ENCODE measurements around the gene LRFN4.

Gene LRFN4

DNA sequence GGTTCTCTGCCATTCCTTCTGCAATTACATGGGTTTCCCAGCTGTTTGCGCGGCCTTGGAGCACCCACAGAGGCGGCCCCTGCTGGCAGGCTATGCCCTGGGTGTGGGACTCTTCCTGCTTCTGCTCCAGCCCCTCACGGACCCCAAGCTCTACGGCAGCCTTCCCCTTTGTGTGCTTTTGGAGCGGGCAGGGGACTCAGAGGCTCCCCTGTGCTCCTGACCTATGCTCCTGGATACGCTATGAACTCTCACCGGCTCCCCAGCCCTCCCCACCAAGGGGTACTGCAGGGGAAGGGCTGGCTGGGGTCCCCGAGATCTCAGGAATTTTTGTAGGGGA, 11.0 kb upstream of the LRFN4 start:
- DNase-seq = no peak

GRCh38 chr11:66846671-66847091, 10.2 kb upstream of the LRFN4 start:
- no peak for DNase-seq

GRCh38 chr11:66847461-66848232, 9.2 kb upstream of the LRFN4 start:
- no peak for DNase-seq

- DNase-seq = no peak
Measured at GRCh38 chr11:66848671-66849500, 8.0 kb upstream of the LRFN4 start.

DNA sequence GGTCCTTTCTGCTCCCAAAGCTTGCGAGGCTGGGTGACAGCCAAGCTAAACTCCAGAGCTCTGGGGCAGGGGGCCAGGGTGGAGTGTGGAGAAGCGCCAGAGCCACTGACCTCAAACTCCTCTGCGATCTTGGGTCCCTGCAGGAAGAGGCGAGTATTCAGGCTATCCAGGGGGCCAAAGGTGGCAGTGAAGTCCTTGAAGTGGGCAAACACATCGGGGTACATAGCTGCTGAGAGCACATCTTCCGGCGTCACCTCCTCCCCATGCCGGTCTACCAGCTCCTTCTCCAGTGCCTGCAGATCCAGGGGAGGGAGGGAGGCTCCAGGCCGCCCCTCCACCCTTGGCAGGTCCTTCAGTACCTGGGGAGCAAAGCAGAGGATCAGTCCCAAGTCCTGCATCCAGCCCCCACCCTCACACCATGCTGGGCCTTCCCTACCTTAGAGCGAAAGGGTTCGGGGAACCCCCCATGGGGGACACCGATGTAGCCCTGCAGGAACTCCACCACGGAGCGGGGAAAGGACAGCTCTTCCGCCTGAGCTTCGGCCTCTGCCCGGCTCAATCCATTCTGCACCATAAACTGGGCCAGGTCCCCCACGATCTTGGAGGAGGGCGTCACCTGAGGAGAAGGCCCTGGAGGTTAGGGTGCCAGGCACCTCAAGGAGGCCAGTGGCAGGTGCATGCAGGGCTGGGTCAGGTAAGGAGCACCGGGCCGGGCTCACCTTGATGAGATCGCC, 7.2 kb upstream of the LRFN4 start:
- no peak for DNase-seq

DNA sequence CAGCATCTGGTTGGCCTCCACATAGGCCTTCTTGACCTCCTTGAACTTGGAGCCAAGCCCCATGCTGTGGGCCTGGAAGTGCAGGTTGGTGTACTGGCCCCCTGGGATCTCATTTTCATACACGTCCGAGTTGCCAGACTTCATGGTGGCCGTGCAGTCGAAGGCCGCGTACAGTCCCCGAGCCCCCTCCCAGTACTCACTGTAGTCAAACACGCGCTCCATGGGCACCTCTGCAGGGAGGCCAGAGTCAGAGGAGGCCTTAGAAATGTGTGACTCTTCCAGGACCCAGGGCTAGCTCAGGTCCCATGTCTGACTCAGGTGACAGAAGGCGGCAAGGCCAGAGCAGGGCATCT, 6.7 kb upstream of the LRFN4 start:
- DNase-seq = no peak

- no peak for DNase-seq
Measured at GRCh38 chr11:66850588-66851238, 6.2 kb upstream of the LRFN4 start.

DNA sequence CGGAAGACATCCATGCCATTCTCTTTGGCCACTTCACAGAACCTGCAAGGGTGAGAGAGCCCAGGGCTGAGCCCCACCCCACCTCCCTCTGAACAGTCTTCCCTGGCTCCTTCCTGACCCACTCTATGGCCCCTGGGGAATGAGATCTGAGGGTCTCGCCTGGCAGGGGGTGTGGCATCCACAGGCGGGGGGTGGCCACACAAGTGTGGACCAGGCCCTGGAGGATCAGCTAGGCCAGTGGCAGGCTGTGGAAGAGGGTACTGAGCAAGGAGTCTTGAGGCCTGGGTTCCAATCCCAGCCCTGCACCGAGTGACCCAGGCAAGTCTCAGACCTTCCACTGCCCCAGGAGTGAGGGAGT, 5.6 kb upstream of the LRFN4 start:
- no peak for DNase-seq

DNA sequence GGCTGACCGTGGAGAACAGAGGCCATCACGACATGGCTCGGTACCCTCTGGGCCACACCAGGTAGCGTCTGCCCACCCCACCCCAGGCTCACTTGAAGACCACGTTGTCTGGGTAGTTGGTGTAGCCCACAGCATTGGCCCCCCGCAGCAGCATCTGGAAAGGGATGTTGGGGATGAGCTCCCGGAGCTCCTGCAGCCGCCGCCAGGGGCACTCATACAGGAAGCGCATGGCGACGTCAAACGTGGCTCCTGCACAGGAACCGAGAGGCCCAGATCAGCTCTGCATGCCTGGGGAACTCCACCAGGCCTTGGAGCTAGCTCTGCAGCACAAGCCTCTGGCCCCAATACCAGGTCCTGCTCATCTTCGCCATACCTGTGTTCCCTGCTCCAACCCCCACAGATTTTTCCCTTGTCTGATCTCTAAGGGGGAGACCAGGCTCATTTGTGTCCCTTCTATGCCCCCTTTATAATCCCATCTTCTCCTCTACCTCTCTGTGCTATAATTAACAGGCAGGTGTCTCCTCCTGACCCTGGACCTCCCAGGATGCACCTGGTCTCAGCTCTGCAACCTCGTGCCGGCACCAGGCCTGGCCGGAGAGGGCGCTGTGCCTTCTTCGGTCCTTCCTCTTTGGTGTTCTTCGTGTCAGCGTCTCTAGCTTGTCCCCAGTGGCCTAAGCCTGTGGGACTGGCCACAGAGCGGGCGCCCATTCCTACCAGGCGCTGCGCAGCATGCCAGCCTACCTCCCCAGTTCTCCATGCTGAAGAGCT, 5.0 kb upstream of the LRFN4 start:
- DNase-seq = no peak

- DNase-seq = no peak
Measured at GRCh38 chr11:66852466-66853241, 4.2 kb upstream of the LRFN4 start.

DNA sequence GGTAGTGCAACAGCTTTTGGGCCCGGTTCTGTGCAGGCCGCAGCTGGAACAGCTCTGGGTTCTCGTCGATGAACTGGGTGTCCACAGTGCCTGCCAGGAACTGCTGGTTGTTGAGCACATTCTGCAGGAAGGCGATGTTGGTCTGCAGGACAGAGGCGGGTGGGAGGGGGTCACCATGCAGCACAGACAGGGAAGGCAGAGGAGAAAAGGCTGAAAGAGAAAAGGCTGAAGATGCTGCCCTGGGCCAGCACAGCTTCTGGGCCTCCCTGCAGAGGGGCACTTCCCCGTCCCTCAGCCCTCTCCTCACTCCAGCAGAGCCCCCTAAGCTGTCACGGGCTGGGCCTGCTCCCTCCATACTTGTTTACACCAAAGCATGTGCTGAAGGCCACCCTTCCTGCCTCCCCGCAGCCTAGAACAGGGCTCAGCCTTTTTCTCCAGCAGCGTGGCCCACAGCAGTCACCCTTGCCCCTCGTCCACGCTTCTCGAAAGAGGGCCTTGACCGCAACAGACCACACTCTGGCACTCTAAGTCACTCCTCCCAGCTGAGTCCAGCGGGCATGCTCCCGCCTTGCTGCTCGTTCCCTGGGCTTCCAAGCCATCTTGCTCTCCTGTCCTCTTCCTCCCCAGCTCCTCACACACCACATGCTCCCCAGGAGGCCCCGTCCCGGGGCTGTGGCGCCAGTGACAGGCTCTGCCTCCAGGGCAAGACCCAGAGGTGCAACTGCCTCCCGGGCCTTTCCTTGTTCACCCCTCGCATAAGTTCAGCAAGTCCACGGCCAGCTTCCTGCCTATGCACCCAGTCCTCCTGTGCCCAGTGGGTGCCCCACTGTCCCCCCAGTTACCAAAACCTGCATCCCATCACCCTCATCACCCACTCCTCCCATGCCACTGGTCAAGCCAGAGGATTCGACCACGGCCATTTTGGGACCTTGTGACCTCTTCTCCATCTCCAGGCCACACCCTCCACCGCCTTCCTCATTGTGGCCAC, 3.3 kb upstream of the LRFN4 start:
- DNase-seq = no peak

GRCh38 chr11:66854231-66854661, 2.6 kb upstream of the LRFN4 start:
- no peak for DNase-seq

DNA sequence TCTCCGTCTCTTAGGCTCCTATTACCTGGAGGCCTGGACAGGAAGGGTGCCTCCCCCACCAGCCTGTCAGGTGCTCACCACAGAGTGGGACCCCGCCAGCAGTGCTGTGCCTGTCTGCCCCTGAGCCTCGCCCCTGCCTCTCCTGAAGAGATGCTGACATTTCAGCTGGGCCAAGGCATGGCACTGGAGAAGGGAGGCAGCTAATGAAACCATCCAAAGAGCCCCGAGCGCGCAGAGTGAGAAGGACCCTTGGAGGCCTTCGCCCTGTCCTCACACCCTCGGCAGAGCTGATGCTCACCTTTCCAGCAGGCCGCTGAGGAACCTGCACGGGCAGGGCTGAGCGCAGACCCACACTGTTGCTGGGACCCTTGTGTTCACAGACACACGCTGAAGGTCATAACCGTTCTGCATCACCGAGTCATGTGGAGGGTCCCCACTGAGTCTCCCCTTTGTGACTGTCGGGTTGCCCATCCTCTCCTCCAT, 2.1 kb upstream of the LRFN4 start:
- no peak for DNase-seq

- DNase-seq = peak; percentile 67 to 85
Measured at GRCh38 chr11:66855574-66856495, 1.0 kb upstream of the LRFN4 start.

GRCh38 chr11:66857234-66857926, 516 bp downstream of the LRFN4 start:
- peak in 1 of 2 experiments; percentile 13 for DNase-seq

DNA sequence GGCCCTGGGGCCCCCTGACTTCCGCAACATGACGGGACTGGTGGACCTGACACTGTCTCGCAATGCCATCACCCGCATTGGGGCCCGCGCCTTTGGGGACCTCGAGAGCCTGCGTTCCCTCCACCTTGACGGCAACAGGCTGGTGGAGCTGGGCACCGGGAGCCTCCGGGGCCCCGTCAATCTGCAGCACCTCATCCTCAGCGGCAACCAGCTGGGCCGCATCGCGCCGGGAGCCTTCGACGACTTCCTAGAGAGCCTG, 992 bp downstream of the LRFN4 start:
- DNase-seq = no peak

GRCh38 chr11:66858186-66858938, 1.5 kb downstream of the LRFN4 start:
- DNase-seq = no peak

Data from SW 1271 (cell line).